Stimulated activated naive CD8-positive, alpha-beta T cell treated with anti-CD3 and anti-CD28 coated beads, Interleukin-15, Interleukin-2, amounts not matched to agents 100 U/mL and 50 U/mL, for 24 hours (primary cell): ENCODE results near the gene NTS.

Source experiments
- ATAC-seq: fragments of 150-1000 bp; cut with Tn5 transposase; one replicate; pipeline ENCODE4 v1.10.0; 2021
- DNase-seq: peaks from one replicate; pipeline ENCODE4 v3.0.0; 2021

The NTS gene

DNA sequence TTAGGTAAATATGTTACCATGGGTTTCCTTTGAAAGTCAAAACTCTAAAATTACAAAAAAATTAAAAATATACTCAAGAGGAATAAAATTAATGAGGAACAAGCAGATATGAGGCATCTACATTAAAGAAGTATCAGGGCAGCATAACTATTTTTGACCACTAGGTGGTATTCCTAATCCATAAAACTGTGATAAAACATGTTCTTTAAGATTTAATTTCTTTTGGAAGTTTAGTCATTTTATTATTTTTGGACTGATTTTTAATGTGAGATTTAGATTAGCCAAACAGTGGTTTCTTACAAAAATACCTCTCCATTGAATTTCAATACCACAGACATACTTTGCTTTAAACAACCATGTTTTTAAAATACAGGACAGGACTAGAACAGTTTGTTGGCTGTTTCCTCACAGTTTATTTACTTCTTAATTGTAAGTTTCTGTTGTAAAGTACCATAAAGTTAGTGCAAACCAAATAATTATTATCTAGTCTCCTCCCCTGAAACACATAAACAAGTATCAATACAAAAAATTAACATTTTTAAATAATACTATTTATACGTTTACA is 49.8 kb downstream of the NTS start:
- DNase-seq (no peak), ATAC-seq (no peak)

GRCh38 chr12:85927166-85927565 is 53.1 kb downstream of the NTS start:
- DNase-seq: no peak
- ATAC-seq: no peak
